ENCODE measurements around the gene ITGB1.

Gene ITGB1

DNA sequence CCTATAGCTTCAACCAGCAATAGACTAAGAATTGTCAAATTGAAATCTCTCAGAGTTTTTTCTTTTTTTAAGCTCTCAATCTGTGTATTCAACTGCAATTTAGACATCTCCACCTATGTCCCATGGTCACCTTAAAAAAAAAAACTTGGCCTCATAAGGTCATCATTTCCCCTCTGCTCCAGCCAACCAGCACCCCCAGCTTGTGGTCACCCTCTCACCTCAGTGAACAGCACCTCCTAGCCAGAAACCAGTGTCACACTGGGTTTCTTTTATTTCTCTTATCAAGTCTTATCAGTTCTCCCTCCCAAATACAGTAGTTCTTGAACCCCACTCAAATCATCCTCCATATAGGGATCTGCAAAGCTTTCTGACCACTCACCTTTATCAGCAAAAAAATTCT lies 4.0 kb downstream of the ITGB1 start:
- no peak for DNase-seq

DNA sequence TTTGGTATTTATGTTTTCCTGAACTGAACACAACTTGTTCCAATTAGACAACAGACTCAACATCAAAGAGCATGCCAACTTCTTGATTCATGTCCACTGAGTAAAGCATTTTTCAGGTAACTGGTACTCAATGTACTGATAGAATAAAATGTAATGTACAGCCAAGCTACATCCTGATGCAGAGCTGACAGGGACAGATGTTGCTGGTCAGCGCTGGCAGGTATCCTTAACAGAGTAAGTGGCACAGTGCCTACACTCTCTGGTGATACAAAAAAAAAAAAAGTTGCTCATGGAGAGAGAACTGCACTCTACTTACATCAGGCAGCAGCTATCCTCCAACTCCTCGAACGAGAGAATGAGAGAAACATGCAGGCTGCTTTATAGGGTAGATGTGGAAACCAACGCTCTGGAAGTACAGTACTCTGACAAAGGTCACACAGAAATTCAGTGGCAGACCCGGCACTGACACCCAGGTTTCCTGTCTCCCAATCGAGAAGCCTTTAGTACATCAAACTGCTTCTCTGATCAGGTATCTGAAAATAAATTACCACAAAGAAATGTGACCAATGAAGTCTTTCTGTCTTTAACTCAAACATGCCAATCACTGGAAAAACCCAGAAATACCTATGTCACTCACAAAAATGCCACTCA lies 4.6 kb downstream of the ITGB1 start:
- no peak for DNase-seq

DNA sequence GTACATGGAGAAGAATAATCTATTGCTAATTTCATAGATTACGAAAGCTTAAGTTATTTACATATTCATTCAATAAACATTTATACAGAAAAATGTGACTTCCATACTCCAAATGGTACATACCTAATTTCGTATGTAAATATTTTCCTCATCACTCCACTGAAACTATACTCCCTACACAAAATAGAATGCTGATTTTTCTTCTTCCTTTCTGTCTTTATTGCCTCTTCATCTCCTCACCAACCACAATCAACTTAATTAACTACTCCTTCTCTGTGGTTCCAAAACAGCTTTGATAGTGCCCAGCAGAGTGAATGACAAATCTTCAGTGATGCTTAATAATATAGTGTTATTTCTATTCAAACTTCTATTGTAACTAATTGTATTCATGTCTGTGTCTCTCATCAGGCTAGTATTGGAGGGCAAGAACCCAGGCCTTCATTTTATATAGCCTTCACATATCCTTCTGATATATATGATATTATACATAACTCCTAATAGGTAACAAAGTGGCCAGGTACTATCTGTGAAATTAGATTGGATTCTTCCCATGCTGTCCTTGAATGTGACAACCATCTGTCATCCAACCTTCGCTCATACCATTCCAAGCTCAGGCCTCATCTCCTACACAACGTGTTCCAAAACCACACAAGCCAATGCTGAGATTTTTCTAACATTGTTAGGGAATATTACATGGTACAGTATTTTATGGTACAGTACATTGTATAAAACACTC lies 5.3 kb downstream of the ITGB1 start:
- no peak for DNase-seq

DNA sequence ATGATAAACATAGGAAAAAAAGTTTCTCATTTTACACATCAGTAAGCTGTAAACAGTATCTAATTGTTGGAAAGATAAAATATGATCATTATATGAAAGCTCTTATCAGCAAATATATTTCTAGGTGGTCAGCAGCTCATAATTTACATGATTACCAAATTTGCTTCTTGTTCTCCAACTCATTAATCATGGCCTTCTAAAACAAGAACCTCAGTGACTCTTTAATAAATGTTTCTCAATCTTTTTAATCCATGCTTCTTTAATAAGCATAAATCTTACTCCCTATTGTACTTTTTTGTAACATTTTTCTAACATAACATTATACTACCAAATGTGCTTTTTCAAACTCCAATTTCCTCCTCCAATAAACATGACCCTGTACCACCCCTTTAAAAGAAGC lies 5.9 kb downstream of the ITGB1 start:
- no peak for DNase-seq

DNA sequence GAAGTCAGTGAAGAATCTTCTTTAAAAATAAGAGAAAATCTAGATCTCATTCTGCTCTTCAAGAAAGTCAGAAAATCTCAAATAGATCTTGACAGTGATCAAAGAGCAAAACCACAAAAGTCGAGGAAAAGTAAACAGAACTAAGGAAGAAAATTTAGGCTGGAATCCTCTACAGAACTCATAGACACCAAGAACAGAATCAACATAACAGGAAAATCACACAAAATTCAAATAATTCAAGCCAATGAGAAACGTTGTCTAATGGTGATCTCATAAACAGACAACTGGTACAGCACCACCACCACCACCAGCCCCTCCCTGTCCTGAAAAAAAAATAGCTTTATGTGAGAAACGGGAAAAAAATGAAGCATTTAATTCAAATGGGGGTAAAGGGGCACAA lies 6.9 kb downstream of the ITGB1 start:
- no peak for DNase-seq

DNA sequence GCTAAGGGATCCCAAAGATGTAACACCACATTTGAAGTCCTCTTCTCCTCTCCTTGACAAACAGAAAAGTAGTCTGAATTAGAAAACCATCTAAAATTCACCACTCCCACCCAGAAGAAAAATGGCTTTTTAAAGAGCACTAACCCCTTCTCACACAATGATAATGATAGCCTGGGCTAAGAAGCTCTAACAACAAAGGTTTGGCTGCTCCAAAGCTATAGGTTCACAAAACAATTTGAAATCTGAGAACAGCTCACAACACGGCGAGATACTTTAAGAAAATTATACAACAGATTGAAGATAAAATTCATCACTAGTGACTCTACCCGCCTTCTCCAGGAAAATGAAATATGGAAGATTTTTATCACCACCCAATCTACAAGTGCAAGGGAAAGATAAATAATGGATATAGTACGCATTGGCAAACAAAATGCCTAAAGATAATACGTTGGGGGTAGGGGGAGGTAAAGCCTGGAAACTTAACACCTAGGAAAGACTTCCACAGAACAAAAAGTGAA lies 7.4 kb downstream of the ITGB1 start:
- DNase-seq: no peak

DNA sequence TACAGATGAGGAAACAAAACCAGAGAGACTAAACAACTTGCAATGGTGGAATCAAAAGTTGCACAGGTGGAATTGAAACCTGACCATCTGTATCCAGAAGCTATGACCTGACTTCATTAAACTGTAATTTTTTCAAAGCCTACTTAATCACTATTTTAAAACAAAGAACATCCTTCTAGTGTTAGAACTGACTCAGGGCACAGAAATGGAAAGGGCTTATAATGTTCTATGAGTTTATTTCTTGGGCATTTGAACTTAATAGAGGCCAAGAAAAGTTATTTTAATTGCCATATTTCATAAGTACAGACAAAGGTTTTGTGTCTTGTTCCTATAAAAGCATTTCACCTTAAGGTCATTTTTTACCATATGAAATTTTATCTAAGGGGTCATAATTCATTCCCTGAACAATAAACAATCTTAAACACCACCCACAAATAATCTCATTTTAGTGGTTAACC lies 8.8 kb downstream of the ITGB1 start:
- no peak for DNase-seq

DNA sequence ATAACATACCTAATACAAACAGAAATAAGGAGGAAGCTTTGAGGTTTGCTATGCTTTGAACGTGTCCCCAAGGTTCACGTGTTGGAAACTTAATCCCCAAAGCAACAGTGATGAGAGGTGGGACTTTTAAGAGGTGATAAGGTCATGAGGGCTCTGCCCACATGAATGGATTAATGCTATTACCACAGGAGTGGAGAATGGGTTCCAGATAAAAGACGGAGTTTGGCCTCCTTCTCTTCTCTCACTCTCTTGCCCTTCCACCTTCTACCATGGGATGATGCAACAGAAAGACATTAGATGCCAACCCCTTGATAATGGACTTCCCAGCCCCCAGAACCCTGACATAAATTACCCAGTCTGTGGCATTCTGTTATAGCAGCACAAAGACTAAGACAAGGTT lies 9.6 kb downstream of the ITGB1 start:
- no peak for DNase-seq

DNA sequence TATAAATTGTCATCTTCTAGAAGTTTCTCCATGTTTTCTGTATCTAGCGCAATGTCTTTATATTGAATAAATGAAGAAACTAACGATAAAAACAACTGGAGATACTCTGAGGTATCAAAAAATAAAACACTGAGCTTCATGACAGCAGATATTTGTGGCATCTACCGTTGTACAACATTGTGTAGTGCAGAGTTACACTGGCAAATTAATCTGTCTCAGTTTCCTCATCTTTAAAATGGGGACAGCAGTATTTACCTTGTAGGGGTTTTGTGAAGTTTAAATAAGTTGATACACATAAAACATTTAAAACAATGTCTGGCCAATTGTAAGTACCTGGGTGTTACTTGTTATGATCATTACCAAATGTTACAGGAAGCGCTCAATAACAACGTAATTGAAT lies 10.4 kb downstream of the ITGB1 start:
- no peak for DNase-seq

DNA sequence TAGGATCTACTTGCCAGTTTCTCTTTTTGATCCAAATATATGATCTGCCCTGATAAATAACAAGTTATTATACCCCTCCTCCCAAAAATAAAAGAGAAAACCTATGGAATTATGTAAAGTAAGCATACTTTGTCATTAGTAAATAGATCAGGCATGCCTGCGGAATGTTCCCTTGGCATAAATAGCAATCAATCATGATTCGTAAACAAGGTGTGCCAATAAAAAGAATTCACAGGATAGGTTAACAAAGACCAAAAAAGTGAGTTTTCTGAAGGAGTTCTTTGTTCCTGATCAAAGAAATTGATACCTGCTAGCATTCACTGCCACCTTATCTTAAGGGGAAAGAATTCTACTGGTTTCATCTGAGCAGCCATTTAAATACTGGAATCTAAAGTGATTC lies 11.9 kb downstream of the ITGB1 start:
- DNase-seq: no peak

DNA sequence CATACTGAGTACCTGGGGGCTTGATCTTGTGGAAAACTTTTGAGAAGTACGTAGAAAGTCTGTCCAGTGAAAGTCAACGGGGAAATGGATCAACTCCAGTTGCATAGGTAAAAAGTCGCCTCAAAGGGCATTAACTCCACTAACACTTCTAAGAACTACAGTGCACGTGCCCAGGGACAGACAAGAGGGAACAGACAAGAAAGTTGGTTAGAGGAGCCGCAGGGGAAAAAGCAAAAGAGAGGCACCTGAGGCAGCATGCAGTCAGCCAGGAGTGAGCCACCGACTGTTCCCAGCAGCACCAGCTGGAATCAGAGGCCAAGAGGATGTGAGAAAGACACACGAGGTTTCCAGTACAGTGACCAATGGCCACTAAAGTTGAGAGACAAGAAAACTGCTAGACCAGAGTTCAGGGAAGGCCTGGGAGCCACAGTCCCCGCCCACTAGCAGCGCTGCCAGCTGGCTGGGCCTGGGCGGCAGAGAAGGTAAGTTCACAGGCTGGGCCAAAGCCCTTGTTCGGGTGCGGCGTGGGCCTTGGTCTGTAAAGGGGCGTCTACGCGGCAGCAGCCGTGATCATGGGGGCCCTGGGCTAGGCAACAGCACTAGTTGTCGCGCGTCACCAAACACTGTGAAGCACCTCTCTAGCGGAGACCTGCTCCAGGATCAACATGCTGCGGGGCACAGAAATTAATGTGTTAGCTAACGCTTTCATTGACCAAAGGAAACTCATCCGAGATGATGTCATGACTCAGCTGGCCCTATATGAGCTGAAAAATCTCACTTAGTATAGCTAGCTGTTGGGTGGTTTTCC lies 14.0 kb downstream of the ITGB1 start:
- no peak for DNase-seq

DNA sequence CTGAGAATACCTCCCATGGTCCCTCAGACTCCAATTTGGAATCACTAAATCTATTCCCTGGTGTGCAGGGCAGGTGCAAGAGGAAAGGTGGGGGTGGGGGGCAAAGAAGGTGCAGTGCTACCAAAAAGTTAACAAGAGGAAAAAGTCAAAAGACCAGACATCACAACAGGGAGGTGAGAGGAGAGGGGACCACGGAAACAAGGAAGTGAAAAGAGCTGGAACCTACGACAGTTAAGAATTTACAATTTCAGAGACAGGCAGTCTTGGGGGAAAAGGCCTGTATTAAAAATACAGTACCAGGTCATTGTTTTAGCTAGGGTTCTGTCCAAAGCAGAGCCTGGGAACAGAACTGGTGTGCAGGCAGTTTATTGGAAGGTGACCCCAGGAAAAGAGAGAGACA lies 14.6 kb downstream of the ITGB1 start:
- no peak for DNase-seq

DNA sequence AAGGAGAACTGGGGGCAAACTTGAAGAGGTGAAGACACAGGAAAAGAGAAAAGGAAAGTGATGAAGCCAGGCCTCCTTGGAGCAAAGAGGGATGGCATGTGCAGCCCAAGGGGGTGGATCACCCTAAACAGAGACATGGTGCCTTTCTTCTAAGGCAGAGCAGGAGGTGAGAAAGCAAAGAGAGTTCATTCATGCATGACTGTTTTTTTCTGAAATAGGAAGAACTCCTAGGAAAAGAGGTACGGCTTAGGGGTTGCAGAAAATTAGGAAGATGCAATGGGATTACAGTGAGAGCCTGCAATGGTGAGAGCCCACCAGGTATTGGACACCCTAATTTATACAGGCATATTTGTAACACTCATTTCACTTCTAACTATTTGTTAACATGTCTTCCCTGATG lies 15.9 kb downstream of the ITGB1 start:
- DNase-seq: no peak

DNA sequence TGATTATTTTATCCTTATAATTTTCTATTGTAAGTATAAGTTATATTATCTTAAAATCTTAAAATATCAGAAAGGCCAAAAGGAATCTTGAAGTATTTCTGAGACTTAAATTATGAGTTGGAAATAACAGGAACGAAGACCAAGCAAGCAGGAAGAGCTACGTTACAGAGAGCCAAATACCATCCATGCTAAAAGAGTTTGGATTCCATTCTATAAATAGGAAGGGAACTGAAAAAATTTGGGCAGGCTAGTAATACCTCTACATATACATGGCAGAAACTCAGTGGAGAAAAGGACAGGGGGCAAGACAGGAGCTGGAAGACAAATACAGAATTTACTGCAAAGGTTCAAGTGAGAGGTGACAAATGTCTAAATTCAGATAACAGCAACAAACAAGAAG lies 16.7 kb downstream of the ITGB1 start:
- no peak for DNase-seq

DNA sequence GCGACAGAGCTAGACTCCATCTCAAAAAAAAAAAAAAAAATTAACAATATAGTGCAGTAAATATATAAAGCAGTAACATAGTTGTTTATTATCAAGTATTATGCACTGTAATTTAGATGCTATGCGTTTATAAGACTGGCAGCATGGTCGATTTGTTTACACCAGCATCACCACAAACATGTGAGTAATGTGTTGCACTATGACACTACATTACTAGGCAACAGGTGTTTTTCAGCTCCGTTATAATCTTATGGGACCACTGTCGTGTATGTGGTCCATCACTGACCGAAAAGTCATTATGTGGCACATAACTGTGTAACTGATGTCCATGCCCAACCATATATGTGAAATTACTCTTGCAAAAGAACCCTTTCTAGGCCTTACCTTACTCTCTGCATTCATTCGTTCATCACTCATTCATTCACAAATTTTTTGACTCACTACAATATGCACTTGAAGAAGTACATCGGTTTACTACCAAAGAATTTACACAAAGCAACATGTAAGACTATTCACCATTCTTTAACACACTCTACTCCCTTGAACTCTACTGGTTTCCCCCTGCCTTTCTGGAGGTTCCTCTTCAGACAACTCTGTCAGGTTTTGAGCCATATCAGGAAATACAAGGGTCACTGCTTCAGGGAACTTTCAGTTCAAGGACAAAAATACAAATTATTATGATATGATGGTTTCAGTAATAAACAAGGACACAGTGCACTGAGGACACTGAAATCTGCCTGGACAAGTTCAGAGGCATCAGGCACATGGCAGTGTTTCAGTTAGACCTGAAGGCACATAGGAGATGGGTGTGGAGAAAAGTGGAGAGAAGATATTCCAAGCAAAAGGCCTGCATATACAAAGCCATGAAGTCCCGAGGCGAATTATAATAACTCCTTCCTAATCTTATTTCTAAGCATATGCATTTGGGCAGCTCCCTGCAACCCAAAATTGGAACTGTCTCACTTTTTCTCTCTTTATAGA lies 17.4 kb downstream of the ITGB1 start:
- DNase-seq: no peak

DNA sequence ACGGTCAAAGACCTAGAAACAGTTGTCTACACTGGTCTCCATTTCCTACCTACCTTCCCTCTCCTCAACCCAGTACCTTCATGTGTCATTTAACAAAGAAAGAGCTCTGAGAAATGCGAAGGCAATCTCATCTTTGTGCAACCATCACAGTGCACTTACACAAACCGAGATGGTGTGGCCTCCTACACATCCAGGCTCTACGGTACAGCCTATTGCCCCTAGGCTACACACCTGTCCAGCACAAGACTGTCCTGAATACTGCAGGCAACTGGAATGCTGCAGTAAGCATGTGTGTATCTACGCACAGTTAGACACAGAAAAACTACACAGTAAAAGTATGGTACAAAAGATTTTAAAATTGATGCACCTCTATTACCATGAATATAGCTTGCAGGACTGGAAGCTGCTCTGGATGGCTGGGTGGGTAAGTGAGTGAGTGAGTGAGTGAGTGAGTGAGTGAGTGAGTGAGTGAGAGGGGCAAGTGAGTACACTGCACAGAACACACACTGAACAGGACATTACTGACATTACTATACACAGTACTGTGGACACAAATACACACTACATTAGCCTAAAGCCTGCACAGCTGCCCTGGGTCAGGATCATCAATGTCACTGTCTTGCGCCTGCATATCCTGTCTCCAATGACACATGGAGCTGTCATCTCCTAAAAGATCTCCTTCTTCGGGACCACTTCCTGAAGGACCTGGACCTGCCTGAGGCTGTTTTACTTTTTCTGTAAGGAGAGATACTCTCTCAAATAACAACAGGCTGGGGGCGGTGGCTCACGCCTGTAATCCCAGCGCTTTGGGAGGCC lies 18.5 kb downstream of the ITGB1 start:
- no peak for DNase-seq

DNA sequence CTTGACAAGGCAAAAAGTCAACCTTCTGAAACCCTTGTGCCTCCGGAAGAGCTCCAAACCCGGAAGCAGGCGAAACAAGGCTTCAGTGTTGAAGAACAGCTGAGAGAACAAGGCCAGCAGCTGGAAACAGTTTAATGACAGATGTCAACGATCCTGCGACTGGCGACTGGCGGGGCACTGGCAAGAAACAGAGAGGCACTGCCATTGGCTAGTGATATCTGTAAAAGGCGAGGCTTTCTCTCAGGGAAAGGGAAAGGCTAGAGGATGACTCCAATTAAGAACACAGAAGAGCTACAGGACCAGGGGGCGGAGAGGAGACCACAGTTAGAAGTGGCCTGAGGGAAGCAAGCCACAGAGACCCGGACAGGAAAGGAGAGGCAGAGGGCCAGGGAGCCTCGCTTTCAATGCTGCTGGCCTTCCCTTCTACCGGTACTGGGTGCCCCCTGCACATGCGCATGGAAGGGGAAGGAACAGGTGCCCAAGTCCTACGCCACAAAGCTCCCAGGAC lies 19.4 kb downstream of the ITGB1 start:
- DNase-seq: no peak

DNA sequence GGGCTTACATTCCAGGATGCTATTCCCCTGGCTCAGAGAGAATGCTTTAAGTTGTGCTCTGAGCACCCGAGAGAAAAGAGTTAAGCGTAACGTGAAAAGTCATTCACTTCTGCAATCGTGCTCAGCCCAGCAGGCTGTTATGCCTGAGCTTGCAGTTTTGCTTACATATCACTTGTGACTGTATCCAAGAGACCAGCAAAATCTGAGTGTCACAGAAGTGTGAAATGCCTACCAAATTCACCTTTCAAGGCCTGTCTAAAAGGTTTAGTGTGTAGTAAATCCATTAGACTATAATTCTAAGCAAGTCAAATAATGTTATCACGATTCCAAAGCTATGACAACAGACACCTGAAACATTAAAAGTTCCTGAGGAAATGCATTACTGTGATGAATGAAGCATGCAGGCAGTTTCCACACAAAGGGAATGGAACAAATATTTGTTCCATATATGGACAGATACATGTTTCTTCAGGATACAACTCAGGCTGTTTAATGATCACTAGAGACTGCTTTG lies 20.1 kb downstream of the ITGB1 start:
- DNase-seq: no peak

DNA sequence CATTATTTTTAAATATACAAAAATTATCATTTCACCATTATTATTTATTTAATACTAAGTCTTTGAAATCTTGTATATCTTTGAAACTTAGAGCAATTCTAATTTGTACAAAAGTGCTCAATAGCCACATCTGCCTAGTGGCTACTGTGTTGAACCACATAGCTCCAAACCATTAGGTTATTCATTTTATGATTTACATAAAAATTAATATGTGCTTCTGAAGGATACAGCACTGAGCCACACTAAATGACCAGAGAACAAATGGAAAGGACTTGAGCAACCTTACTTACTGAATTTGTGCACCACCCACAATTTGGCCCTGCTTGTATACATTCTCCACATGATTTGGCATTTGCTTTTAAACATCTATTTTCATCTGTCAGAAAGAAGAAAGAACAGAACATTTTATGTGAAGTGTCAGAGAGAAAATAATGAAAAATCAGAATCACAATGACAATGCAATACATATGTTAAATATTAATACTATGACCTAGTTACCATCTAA lies 25.8 kb downstream of the ITGB1 start:
- DNase-seq: no peak

DNA sequence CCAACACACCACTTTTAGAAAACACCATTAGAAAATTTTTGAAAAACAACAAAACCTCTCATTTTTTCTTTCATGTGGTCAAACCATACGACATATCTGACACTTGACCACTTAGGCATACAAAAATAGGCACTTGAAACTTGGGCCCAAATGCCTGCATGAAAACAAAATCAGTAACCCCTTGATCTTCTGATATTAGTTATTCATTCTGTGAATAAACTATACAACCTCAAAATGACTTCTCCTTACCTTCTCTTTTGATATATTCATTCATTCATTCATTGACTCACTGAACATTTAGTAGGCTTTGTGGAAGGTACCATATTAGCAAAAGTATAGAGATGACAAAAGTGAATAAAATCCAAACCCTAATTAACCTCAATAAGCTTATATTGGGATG lies 26.4 kb downstream of the ITGB1 start:
- no peak for DNase-seq

DNA sequence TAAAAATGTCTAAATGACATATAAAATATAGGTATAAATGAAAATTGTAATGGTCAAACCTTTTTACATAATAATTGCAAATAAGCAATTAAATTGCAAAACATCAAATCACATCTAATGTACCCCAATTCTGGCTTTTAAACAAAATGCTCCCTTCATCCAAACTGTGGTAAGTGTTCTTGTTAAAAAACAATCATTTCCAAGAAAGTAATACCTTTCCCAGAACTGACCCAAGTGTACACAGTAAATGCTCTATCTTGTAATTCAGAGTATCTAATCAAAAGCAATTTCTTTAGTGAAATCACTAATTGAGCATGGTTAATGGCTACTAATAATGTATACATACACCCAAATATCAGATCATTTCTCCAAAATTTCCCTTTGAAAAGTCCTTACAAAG lies 28.0 kb downstream of the ITGB1 start:
- DNase-seq: no peak

All from stimulated activated naive CD4-positive, alpha-beta T cell treated with Interleukin-2 at 50 U/mL for 16 hours (primary cell).